Keratinocyte (primary cell): ENCODE data around the gene NT5C1A. TPM values are rescaled to one million over a fixed set of nuclear protein-coding genes. Genes with fewer than 3 reads are reported as not detected.

ENCODE experiments used
- DNase-seq: peaks from one replicate; pipeline ENCODE4 v3.0.0-alpha.2; 2011; ENCODE audit warnings: low read depth, missing footprints, low spot score
- FAIRE-seq: peaks from 2 replicates; lab custom pipeline; 2011; peaks lifted over from hg19 to GRCh38; lab: Jason Lieb, UNC
- H2AFZ ChIP-seq: 2 replicates; pipeline ENCODE4 v1.6.0; 2012; ENCODE audit warnings: low read length, control low read depth, inconsistent platforms; ENCODE audit not compliant: control insufficient read depth
- H3K27ac ChIP-seq: 2 replicates; pipeline ENCODE4 v1.5.1; 2011; ENCODE audit warnings: low read length; ENCODE audit not compliant: control insufficient read depth, insufficient read depth
- H3K27me3 ChIP-seq: 3 replicates; pipeline ENCODE4 v1.6.0; 2011; ENCODE audit warnings: low read length; ENCODE audit not compliant: control insufficient read depth, insufficient read depth; ENCODE audit errors: extremely low read depth
- H3K36me3 ChIP-seq, 2 experiments: 2 replicates in 1 of 2; 3 replicates in 1 of 2; pipeline ENCODE4 v1.5.1; 2011; ENCODE audit warnings: low read length in 2 of 2, mild to moderate bottlenecking in 1 of 2; ENCODE audit not compliant: control insufficient read depth in 2 of 2, insufficient read depth in 2 of 2; ENCODE audit errors: extremely low read depth in 1 of 2
- H3K4me1 ChIP-seq: 3 replicates; pipeline ENCODE4 v1.5.1; 2011; ENCODE audit warnings: low read length; ENCODE audit not compliant: control insufficient read depth, insufficient read depth; ENCODE audit errors: extremely low read depth
- H3K4me2 ChIP-seq: 3 replicates; pipeline ENCODE4 v1.6.0; 2011; ENCODE audit warnings: low read depth, low read length; ENCODE audit not compliant: control insufficient read depth, insufficient read depth; ENCODE audit errors: extremely low read depth
- H3K4me3 ChIP-seq, 3 experiments: fragments of 200-600 bp in 1 of 3; sonication (generic) in 1 of 3; 2 replicates in 2 of 3; 3 replicates in 1 of 3; pipeline ENCODE4 v1.5.1; 2011 to 2016; ENCODE audit warnings: low read length in 3 of 3, mild to moderate bottlenecking in 3 of 3, control low read depth in 2 of 3, inconsistent platforms in 1 of 3, low read depth in 1 of 3, mixed read lengths in 1 of 3, mixed run types in 1 of 3, moderate library complexity in 1 of 3; ENCODE audit not compliant: control insufficient read depth in 2 of 3, insufficient read depth in 2 of 3; ENCODE audit errors: extremely low read depth in 1 of 3
- H3K79me2 ChIP-seq: 2 replicates; pipeline ENCODE4 v1.6.0; 2012; ENCODE audit warnings: low read length; ENCODE audit not compliant: control insufficient read depth, insufficient read depth
- H3K9ac ChIP-seq: 3 replicates; pipeline ENCODE4 v1.6.0; 2011; ENCODE audit warnings: low read length; ENCODE audit not compliant: control insufficient read depth, insufficient read depth; ENCODE audit errors: extremely low read depth
- H3K9me1 ChIP-seq: 3 replicates; pipeline ENCODE4 v1.6.0; 2011; ENCODE audit warnings: low read length; ENCODE audit not compliant: control insufficient read depth, insufficient read depth; ENCODE audit errors: extremely low read depth
- H3K9me3 ChIP-seq: 2 replicates; pipeline ENCODE4 v1.5.1; 2012; ENCODE audit warnings: low read depth, low read length; ENCODE audit not compliant: control insufficient read depth
- H4K20me1 ChIP-seq: 3 replicates; pipeline ENCODE4 v1.6.0; 2011; ENCODE audit warnings: low read length; ENCODE audit not compliant: control insufficient read depth, insufficient read depth; ENCODE audit errors: extremely low read depth
- EZH2 ChIP-seq: IDR thresholded peaks from one replicate; pipeline ENCODE4 v1.6.1; 2012; ENCODE audit warnings: inconsistent platforms, mild to moderate bottlenecking, low read length, moderate library complexity
- dilution Hi-C: fragments of 300-500 bp; cut with MboI; formaldehyde crosslinking; loops from one replicate; pipeline ENCODE4 v1.7.0; 2020; ENCODE audit warnings: low sequenced_read_pairs; ENCODE audit not compliant: extremely low pct_ligation_motif_present
- polyA plus RNA-seq, 5 experiments: library from polyadenylated mRNA; depleted of rRNA in 3 of 5; stranded (reverse) in 3 of 5; stranded (forward) in 1 of 5; unstranded in 1 of 5; fragments of >200 nt; gene quantifications; 1 replicate in 1 of 5; 2 replicates in 3 of 5; 3 replicates in 1 of 5; pipeline versions ENCODE4 v1.2.1 to v1.2.3, GENCODE V29; 2011 to 2012; ENCODE audit warnings: missing spikeins in 2 of 5, low read depth in 1 of 5, low replicate concordance in 1 of 5
- TF ChIP-seq, protein P1 (sequence below), 3 experiments: IDR thresholded peaks in 1 of 3; conservative IDR thresholded peaks in 1 of 3; optimal IDR thresholded peaks in 1 of 3; 2 replicates in 2 of 3; 3 replicates in 1 of 3; pipeline versions ENCODE3 to v1.5.1; 2011; ENCODE audit warnings: low read length in 3 of 3, mild to moderate bottlenecking in 3 of 3, moderate library complexity in 2 of 3, control low read depth in 1 of 3, inconsistent platforms in 1 of 3; ENCODE audit not compliant: insufficient read depth in 2 of 3; ENCODE audit errors: extremely low read depth in 1 of 3

NT5C1A gene
- polyA plus RNA-seq, 1 donor (not counting 4 experiments of a cell fraction or from before 2014, with no cell fraction given) = not detected

DNA sequence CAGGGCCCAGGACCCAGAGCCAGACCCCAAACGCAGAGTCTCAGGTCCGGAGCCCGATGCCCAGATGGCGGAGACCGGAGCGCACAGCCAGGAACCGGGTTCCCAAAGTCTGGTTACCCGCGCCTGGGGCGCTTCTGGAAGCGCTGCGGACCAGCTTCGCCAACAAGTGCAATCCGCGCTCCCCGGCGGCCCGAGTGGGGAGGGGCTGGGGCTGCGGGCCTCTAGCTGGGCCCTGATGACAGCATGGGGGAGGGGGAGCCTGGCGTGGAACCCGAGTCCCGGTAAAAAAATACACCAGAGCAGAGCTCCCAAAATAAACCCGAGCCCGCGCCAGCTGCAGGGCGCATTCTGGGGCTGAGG lies 494 bp downstream of the NT5C1A start:
- Histone ChIP-seq H3K9me3 (no peaks in the 10 kb centered on the region), H3K4me1 (no peaks in the 10 kb centered on the region), H3K9me1 (no peaks in the 10 kb centered on the region), H3K27me3 (peaks cover 55% of the 10 kb centered on the region), H3K9ac (no peak overlapping the region), H3K4me3 (no peak overlapping the region), H4K20me1 (no peaks in the 10 kb centered on the region), H3K27ac (no peak overlapping the region), H2AFZ (no peak overlapping the region), H3K79me2 (no peaks in the 10 kb centered on the region), H3K4me2 (peak overlapping the region; percentile 50), H3K36me3 (no peaks in the 10 kb centered on the region)
- peak; percentile 43 for TF ChIP-seq EZH2
- TF ChIP-seq, protein P1, sequence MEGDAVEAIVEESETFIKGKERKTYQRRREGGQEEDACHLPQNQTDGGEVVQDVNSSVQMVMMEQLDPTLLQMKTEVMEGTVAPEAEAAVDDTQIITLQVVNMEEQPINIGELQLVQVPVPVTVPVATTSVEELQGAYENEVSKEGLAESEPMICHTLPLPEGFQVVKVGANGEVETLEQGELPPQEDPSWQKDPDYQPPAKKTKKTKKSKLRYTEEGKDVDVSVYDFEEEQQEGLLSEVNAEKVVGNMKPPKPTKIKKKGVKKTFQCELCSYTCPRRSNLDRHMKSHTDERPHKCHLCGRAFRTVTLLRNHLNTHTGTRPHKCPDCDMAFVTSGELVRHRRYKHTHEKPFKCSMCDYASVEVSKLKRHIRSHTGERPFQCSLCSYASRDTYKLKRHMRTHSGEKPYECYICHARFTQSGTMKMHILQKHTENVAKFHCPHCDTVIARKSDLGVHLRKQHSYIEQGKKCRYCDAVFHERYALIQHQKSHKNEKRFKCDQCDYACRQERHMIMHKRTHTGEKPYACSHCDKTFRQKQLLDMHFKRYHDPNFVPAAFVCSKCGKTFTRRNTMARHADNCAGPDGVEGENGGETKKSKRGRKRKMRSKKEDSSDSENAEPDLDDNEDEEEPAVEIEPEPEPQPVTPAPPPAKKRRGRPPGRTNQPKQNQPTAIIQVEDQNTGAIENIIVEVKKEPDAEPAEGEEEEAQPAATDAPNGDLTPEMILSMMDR (optimal IDR thresholded peaks at IDR 0.05 in 1 of 3, IDR thresholded peaks at IDR 0.05 in 1 of 3, conservative IDR thresholded peaks at IDR 0.05 in 1 of 3; ENCODE audit: extremely low read depth in 1 of 3, insufficient read depth in 2 of 3, low read length in 3 of 3) = no peak
- dilution Hi-C loops = no loop called here
- no peak for DNase-seq
- FAIRE-seq = no peak

DNA sequence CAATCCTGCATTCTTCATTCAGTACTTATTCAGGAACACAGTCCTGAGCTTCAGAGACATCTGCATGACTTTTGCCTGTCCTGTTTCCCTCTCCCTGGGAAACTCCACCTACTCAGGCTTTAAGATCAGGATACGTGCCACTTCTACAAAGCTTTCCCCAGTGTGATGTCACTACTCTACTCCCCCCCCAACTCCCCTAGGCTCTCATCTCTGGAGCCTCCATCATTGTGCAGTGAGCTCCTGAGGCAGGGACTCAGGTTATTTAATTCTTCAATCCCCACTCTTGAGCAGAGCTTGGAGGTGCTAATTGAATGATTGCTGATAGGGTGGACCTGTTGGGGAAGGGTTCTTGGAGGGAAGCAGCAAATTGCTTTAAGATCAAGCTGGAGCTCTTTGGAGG lies 1.2 kb downstream of the NT5C1A start:
- Histone ChIP-seq H3K79me2 (no peaks in the 10 kb centered on the region), H3K4me1 (no peaks in the 10 kb centered on the region), H3K27me3 (peaks cover 60% of the 10 kb centered on the region), H3K4me2 (no peak overlapping the region), H3K4me3 (no peak overlapping the region), H2AFZ (no peak overlapping the region), H4K20me1 (no peaks in the 10 kb centered on the region), H3K9me3 (no peaks in the 10 kb centered on the region), H3K9ac (no peak overlapping the region), H3K27ac (no peak overlapping the region), H3K36me3 (no peaks in the 10 kb centered on the region), H3K9me1 (no peaks in the 10 kb centered on the region)
- FAIRE-seq = no peak
- no peak for DNase-seq
- dilution Hi-C loops = no loop called here
- no peak for TF ChIP-seq EZH2
- TF ChIP-seq, protein P1 (optimal IDR thresholded peaks at IDR 0.05 in 1 of 3, IDR thresholded peaks at IDR 0.05 in 1 of 3, conservative IDR thresholded peaks at IDR 0.05 in 1 of 3; ENCODE audit: extremely low read depth in 1 of 3, insufficient read depth in 2 of 3, low read length in 3 of 3) = no peak
